Fibroblast of lung (primary cell): ENCODE results near the gene SAE1.

ENCODE experiments used
- EZH2 ChIP-seq: IDR thresholded peaks from 2 replicates; pipeline ENCODE4 v1.5.1; 2012; ENCODE audit warnings: low read length, control low read depth, mild to moderate bottlenecking; ENCODE audit errors: missing control alignments
- TF ChIP-seq, protein P1 (sequence below), 2 donors: IDR thresholded peaks in 1 of 2; conservative IDR thresholded peaks in 1 of 2; 1 replicate in 1 of 2; 2 replicates in 1 of 2; pipeline ENCODE4 v1.5.1; 2011 to 2012; ENCODE audit warnings: low read length in 2 of 2, control low read depth in 1 of 2, inconsistent platforms in 1 of 2, low read depth in 1 of 2, mild to moderate bottlenecking in 1 of 2

GRCh38 chr19:47228937-47229675 lies 98.5 kb downstream of the SAE1 start:
- TF ChIP-seq, protein P1, sequence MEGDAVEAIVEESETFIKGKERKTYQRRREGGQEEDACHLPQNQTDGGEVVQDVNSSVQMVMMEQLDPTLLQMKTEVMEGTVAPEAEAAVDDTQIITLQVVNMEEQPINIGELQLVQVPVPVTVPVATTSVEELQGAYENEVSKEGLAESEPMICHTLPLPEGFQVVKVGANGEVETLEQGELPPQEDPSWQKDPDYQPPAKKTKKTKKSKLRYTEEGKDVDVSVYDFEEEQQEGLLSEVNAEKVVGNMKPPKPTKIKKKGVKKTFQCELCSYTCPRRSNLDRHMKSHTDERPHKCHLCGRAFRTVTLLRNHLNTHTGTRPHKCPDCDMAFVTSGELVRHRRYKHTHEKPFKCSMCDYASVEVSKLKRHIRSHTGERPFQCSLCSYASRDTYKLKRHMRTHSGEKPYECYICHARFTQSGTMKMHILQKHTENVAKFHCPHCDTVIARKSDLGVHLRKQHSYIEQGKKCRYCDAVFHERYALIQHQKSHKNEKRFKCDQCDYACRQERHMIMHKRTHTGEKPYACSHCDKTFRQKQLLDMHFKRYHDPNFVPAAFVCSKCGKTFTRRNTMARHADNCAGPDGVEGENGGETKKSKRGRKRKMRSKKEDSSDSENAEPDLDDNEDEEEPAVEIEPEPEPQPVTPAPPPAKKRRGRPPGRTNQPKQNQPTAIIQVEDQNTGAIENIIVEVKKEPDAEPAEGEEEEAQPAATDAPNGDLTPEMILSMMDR (conservative IDR thresholded peaks at IDR 0.05 in 1 of 2, IDR thresholded peaks at IDR 0.05 in 1 of 2; ENCODE audit: low read depth in 1 of 2, low read length in 2 of 2), result no peak
- TF ChIP-seq EZH2, result no peak
